GM21360 (cell line): ENCODE results near the gene OR2T1.
"Not testable (repeated sequence)": the region's sequence is repeated elsewhere in the genome, so short reads cannot be mapped to it uniquely, and the experiment has no call there.

Experiments used
- ATAC-seq: cut with Tn5 transposase; IDR thresholded peaks from one replicate; pipeline ENCODE4 v1.9.1; 2021; ENCODE audit warnings: mild to moderate bottlenecking, moderate library complexity; ENCODE audit not compliant: unreplicated experiment

OR2T1 gene, protein sequence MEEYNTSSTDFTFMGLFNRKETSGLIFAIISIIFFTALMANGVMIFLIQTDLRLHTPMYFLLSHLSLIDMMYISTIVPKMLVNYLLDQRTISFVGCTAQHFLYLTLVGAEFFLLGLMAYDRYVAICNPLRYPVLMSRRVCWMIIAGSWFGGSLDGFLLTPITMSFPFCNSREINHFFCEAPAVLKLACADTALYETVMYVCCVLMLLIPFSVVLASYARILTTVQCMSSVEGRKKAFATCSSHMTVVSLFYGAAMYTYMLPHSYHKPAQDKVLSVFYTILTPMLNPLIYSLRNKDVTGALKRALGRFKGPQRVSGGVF

DNA sequence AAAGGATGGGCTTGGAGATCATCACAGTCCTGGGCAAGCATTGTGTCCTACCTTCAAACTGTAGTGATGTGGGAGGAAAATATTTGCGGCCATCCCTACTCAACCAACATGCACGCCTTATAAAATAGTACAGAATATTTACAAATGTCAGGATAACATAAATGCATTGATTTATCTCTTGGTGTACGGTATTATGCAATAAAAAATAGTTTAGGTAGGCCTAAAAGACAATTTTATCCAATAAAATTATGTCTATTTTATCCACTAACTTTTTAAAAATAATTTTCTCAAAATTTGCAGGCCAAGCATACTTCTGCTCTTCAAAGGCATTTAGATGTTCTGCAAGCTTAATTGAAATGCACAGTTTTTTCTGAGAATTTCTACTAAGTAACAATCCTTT lies at the start of gene OR2T1:
Gene OR2T1, plus strand, starts transcription at position 301 of the 400 bp plus-strand sequence. CDS start 3,100 bp downstream, outside the sequence.
- ATAC-seq: no peak

DNA sequence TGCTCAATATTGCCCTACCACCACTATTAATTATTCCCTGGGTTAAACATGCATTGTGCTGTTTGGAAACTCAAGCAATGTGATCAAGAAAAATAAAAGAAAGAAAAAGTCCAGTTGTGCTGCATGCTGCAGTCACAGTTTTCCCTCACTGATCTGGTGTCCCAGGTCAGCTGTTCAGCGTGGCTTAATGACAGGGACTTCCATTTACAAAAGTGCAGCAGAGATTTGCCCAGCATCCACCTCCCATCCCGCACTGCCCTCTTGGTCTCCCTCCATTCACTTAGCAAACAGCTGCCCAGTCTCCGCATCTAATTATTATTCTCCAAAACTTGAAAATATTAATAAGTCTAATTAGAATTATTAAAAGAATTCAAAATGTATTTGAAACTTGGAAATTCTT lies 43.4 kb upstream of the OR2T1 start:
- ATAC-seq: no peak

DNA sequence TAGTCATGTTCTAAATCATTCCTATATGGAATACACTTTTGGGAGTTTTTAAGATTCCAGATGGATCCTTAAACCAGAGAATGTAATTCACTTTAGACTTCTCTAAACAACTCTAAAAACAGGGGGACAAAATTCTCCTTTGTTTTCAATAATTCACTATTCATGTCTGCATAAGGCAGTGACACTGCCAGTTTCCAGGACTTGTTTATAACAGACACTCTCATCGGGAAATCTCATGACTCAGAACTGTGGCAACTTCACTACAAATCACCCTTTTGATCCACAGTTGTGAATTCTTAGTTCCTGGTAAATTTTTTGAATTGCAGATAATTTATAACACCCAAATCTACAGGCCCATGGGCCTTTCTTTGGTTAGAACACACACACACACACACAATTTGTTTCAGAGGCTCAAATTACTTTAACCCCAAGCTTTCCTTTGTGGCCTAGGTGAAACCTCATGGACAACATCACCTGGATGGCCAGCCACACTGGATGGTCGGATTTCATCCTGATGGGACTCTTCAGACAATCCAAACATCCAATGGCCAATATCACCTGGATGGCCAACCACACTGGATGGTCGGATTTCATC lies 41.6 kb upstream of the OR2T1 start, which contains the start of gene OR2T4:
Gene OR2T4, plus strand, starts transcription at position 545 of the 595 bp plus-strand sequence. Its CDS starts 0 bp downstream, at position 545.
- ATAC-seq: no peak

DNA sequence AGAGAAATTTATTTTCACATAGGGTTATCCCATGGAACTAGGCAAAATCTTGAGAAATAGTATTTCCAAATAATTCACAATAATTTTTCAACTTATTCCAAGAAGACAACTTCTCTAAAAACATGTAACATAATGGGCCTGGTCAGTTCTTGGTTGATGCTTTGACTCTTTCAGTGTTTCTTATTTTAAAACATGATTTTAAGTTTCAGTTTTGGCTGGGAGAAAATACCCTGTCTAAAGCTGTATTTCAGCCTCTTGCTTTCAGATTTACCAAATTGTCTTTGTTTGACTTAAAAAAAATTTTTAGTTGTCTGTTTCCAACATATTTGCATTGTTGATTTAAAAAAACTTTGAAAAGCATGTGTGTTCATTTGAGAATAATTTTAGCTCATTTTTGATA lies 36.2 kb upstream of the OR2T1 start:
- ATAC-seq: no peak

DNA sequence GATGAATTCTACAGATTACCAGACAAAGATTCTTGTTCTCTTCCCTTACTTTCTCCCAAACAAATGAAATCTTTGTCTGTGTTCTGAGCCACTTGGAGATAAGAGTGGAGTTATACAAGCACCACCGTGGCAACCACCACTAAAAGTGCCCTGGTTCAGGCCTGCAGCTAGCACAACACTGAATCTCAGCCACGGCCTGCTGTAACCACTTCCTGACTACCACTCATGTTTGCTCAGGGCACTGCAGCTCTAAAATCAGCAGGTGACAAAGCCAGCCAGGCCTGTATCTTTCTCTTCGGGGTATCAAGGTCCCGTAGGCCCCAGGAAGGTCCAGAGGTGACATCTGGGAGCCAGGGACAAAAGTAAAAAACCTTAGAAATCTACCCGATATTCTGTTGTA lies 30.5 kb upstream of the OR2T1 start:
- ATAC-seq: no peak

DNA sequence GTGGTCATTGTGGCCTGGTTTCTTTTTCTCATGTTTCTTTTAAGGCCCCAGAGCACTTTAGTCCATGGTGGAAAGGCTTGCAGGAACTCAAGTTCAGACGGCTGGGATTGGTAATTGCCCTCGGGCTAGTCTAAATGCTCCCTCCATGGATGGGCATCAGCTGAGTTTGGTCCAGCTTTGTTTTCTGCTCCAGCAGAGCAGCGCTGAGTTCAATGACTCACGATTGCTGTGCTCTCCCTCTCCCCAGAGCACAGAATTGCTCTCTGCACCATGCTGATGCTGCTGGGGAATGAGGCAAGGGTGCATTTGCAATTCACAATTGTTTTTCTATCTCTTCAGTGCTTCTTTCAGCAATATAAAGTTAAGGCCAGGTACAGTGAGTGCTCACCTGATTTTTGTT lies 29.1 kb upstream of the OR2T1 start:
- no peak for ATAC-seq

DNA sequence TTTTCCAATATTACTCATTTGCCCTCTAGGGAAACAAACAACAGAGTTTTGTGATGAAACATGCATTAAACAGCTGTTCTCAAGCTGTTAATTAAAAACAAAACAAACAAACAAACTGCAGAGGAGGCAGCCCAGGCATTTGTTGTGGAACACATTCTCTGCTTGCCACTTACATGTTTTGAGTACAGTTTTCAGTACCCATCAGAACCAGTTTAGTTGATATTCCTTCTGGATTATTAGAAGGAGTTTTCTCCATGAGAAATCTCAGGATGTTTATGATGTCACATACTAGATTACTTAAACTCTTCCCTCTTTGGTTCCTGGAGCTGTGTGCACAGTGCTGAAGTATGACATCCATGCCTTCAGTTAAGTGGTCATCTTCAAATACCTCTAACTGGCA lies 27.4 kb upstream of the OR2T1 start, which contains the start of gene OR2T6:
Gene OR2T6, plus strand, starts transcription at position 301 of the 400 bp plus-strand sequence. CDS start 11,863 bp downstream, outside the sequence.
- no peak for ATAC-seq

DNA sequence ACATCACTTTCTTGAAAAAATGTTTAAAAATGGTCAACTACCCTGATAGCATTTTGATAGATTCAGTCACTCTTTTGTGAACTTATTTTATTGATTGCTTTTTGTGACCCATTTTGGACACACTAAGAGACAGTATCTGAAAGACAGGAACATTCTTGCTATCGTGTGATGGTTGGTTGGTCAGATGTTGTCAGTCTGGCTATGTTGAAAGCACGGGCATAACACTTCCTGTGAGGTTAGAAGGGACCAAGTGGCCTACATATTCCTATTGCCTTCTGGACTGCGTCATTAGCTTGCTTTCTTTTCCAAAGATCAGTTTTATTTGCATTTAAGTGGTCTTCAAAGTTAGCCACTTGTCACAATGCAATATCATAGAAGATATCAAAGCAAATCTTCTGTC lies 25.9 kb upstream of the OR2T1 start:
- ATAC-seq: no peak

DNA sequence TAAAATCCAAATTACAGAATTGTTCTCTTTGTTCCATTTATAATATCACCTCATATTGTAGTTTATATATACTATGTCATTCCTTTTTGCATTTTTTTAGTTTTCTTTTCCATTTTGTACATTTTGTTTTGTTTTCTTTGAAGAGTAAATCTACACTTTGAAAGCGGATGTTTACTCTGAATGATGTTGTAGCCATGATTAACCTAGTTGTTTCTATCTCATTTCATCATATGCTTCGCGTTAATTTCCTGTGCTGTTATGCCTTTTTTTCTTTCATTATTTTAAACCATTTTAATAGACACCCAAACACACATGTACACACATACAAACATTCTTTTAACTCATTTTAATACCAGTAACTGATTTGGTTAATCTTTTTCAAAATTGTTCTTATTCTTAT lies 22.0 kb upstream of the OR2T1 start:
- no peak for ATAC-seq

DNA sequence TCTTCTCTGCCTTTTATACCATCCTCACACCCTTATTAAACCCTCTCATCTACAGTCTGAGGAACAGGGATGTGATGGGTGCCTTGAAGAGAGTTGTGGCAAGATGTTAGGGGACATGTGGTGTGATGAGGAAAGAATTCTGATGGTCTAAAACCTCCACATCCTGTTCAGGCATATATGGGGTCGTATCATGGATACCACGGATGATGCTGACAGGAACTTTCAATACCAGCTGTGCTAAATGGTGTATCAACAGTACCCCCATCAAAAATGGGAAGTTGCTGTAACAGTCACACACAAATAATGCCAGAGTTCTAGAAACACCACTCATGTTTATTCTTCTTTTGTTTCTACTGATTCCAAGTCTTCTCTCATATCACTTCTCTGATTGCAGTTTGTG lies 14.4 kb upstream of the OR2T1 start:
- ATAC-seq: no peak

DNA sequence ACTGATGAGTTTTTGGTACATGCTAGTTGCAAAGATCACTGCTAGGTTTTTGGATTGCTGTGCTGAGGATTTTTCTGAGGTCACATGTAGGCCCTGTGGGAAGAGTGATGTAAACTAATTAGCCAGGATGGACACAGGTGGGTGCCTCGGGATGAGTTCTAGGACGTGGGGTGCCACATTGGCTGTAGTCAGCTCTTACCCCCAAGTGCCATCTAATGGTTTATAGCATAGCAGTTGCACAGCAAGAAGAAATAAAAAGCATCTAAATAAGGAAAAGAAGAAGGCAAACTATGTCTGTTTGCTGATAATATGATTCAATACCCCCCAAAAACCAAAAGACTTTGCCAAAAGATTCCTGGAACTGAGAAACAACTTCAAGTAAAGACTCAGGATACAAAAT lies 9.8 kb upstream of the OR2T1 start:
- ATAC-seq: no peak

DNA sequence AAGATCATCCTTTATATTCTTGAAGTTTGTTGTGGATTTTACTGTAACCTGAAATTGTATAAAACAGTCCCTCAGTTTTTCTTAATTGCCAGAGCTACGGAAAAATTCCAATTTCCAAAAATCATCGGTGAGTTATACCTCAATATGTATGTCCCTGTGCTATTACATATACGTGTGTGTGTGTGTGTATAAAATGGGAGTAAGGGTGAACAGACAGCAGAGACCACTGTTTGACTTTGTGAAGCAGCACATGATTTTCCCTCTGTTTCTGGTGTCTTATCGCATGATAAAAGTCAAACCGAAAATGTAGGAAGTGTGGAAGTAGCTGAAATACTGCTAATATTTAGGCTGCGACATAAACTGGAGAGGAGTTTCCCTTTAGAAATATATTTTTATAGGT lies 1.2 kb downstream of the OR2T1 start:
- no peak for ATAC-seq

DNA sequence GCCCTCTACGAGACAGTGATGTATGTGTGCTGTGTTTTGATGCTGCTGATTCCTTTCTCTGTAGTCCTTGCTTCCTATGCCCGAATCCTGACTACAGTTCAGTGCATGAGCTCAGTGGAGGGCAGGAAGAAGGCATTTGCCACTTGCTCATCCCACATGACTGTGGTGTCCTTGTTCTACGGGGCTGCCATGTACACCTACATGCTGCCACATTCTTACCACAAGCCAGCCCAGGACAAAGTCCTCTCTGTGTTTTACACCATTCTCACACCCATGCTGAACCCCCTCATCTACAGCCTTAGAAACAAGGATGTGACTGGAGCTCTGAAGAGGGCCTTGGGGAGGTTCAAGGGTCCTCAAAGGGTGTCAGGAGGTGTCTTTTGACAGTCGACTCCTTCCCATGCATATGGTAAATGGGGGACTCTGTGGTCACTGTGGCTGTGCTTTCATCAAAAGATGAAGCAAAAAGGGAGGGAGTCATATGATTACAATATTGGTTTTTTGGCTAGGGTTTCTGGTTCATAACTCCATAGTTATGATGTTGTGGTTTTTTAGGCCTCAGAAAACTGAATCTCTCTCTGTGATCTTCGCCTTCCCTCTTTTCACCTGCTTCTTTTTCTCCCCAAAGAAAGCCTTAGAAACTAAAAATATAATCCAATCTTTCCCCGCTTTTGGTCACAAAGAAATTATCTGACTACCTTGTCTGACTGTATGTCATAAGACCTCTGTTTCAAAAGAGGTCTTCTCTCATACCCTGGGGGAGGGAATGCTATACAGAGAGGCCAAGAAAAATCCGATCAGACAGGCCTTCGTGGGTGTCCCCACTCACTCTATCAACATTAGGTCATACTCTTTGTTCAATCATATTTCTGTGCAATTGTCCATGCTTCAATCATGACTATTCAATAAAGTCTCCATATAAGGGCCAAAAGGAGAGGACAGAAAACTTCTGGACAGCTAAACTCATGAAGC lies 4.2 kb downstream of the OR2T1 start:
- ATAC-seq: no peak

DNA sequence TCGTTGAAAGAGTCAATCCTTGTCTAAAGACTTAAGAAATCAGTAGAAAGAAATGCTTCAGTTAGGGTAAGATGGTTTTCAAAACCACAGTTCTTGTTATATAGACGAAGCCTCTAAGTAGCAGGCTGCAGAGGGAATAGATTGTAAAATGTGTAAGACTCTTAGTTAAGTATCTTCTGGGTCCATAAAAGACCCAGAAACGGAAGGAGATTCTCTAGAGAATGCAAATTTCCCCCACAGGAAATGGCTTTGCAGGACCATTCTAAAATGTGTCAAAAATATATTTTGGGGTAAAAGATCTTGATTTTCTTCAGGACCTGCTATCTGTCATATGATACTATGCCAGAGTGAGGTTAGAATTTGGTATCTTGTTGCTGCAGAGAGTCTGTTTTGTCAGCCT lies 13.4 kb downstream of the OR2T1 start:
- no peak for ATAC-seq

DNA sequence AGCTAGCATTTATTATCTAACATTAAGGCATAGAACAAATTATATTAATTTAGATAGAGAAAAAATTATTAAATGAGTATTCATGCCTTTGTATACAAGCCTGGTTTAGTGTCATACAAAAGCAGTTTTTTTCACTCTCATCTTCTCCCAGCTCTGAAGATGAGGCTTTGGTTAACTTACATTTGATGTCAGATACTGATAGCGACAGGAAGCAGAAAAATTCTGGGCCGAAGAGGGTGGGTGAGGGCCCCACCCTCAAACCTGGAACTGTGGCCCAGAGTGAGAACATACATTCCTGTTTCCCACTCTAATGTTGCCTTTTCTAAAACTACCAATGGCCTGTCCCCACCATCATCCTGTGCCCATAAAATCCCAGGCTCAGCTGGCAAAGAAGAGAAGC lies 15.0 kb downstream of the OR2T1 start:
- ATAC-seq: no peak

DNA sequence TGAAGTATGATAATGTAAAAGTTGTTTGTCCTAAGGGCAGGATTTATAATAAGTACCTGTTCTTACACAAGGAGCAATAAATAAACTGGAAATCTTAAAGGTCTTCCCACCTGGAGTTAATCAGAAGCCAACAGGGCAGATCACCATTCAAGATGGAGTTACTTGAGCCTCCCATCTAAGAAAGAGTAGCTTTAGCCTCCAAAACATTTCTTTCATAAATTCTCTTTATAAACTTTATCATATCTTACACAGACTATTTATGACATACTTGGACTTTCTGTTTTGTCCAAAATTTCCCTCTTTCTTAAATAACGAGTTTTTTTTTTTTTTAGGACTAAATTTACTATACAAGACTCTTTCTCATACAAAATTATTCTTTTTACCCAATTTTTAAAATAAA lies 18.5 kb downstream of the OR2T1 start:
- ATAC-seq: no peak

DNA sequence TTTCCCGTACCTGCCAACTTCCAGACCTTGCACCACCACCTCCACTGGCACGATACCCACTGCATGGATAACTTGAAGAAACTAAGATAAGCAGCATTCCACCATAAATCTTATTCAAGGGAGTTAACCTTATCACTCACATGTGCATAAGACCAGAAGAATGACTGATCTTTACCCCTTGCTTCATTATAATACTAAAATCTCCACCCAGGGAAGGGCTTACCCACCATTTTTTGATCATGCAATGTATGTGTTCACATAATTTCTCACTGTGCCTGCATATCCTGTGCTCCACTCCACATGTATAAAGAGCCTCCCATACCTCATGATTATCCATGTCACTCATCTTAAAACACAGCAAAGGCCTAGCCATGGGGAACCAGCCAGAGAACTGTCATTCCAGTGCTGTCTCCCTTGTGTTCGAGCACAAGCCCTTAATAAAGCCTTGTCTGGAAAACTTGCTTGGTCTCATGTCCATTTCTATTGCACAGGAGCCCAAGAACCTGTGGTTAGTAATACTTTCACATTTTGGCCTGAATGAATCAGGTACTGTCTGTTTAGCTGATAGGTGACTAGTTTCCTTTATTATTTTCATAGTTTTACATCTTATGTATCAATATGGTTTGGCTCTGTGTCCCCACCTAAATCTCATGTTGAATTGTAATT lies 24.8 kb downstream of the OR2T1 start:
- peak; percentile 58 for ATAC-seq

DNA sequence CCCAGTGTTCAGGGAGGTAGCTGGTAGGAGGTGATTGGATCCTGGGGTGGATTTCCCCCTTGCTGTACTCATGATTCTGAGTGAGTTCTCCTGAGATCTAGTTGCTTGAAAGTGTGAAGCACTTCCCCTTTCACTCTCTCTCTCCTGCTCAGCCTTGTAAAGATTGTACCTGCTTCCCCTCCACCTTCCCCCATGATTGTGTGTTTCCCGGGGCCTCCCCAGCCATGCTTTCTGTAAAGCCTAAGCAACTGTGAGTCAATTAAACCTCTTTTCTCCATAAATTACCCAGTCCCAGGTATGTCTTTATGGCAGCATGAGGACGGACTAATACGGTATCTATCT lies 25.3 kb downstream of the OR2T1 start:
- ATAC-seq: peak; percentile 99

DNA sequence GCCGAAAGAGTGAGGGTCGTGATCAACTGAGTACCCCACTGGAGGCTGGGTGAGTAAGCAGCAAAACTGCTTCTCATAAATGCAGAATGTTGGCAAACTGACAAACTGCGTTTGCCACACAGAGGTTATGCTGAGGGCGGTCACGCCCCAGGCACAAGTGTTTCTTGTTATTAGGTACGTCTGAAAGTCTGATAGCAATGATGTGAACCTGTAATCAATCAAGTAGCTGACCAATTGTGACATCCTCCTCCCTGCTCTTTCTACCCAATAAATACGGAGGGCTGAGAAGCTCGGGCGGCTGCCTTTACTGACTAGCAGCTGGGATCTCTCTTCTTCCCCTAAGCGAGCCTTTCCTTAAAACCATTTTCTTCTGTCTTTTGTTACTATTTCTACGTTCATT lies 28.8 kb downstream of the OR2T1 start:
- ATAC-seq: not testable (repeated sequence)

DNA sequence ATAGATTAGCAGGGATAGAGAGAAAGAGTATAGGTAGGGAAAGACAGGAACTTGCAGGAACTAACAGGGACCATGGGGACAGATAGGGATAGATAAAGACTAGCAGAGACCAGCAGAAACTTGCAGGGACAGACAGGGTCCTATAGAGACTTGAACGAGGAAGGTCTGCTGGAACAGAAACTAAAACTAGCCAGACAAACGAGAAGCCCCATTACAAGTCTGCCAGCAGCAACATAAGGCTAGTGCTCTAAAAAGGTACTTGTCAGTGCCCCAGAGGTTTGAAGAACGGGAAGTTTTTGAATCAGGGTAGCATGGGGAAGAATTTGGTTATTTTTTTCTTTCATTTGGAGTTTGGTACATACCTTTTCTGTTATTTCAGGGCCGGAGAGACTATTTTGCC lies 29.4 kb downstream of the OR2T1 start:
- ATAC-seq: not testable (repeated sequence)
